ENCODE data around the gene FOXC1. TPM values are rescaled to one million over a fixed set of nuclear protein-coding genes. Genes with fewer than 3 reads are reported as not detected.
A peak's percentile ranks its signal among the peaks of the same experiment; 100 is the strongest.

FOXC1 gene
- total RNA-seq, 4 donors from 2014 or later = 0.92 to 3.9 (median 2.0) TPM

GRCh38 chr6:1624851-1625781, 15.4 kb downstream of the FOXC1 start:
- DNase-seq = no peak
- Histone ChIP-seq H3K9me3 (no peaks in the 10 kb centered on the region), H3K4me3 (peak overlapping the region; percentile 62 to 83 (median 68)), H3K27me3 (peaks cover 63 to 78% (median 74%) of the 10 kb centered on the region in 3 donors), H3K27ac (peak overlapping the region in 3 of 4 donors; percentile 44 to 67 (median 58)), H3K4me1 (peaks cover 4 to 9% of the 10 kb centered on the region in 2 donors), H3K36me3 (no peaks in the 10 kb centered on the region)
- ATAC-seq = peak; percentile 54 to 62
- in situ Hi-C loops (cut with MboI; ENCODE audit: low sequenced_read_pairs in 4 of 4) (loop anchor here in 1 of 4 donors (25.0 kb wide), 1 partner anchor 487 kb away; no protein-coding TSS in a partner anchor), intact Hi-C loops (cut with DNase I; ENCODE audit: low total_unique reads) (no loop called here)
- TF ChIP-seq CTCF (IDR thresholded peaks at IDR 0.05 in 4 of 5, conservative IDR thresholded peaks at IDR 0.05 in 1 of 5) = no peak
- TF ChIP-seq POLR2A (IDR thresholded peaks at IDR 0.05) = no peak

GRCh38 chr6:1625794-1626435, 16.2 kb downstream of the FOXC1 start:
- Histone ChIP-seq H3K27me3 (peaks cover 55 to 70% (median 66%) of the 10 kb centered on the region in 3 donors), H3K36me3 (no peaks in the 10 kb centered on the region), H3K27ac (no peak overlapping the region), H3K4me1 (peaks cover 4 to 9% of the 10 kb centered on the region in 2 donors), H3K4me3 (peak overlapping the region in 1 of 4 donors; percentile 67), H3K9me3 (no peaks in the 10 kb centered on the region)
- TF ChIP-seq CTCF (IDR thresholded peaks at IDR 0.05 in 4 of 5, conservative IDR thresholded peaks at IDR 0.05 in 1 of 5) = no peak
- TF ChIP-seq POLR2A (IDR thresholded peaks at IDR 0.05) = no peak
- DNase-seq = no peak
- no peak for ATAC-seq
- intact Hi-C loops (cut with DNase I; ENCODE audit: low total_unique reads) = no loop called here
- in situ Hi-C loops (cut with MboI; ENCODE audit: low sequenced_read_pairs in 4 of 4) = no loop called here

GRCh38 chr6:1626481-1626880, 16.8 kb downstream of the FOXC1 start:
- Histone ChIP-seq H3K4me3 (no peak overlapping the region), H3K9me3 (no peaks in the 10 kb centered on the region), H3K36me3 (no peaks in the 10 kb centered on the region), H3K4me1 (peaks cover 4 to 9% of the 10 kb centered on the region in 2 donors), H3K27ac (no peak overlapping the region), H3K27me3 (peaks cover 49 to 67% (median 61%) of the 10 kb centered on the region in 3 donors)
- no peak for DNase-seq
- ATAC-seq = no peak
- no peak for TF ChIP-seq POLR2A (IDR thresholded peaks at IDR 0.05)
- in situ Hi-C loops (cut with MboI; ENCODE audit: low sequenced_read_pairs in 4 of 4) = no loop called here
- intact Hi-C loops (cut with DNase I; ENCODE audit: low total_unique reads) = no loop called here

GRCh38 chr6:1627827-1628560, 18.3 kb downstream of the FOXC1 start:
- Histone ChIP-seq H3K4me1 (peaks cover 4 to 9% of the 10 kb centered on the region in 2 donors), H3K9me3 (no peaks in the 10 kb centered on the region), H3K27me3 (peaks cover 46 to 59% (median 54%) of the 10 kb centered on the region in 3 donors), H3K27ac (no peak overlapping the region), H3K4me3 (no peak overlapping the region), H3K36me3 (no peaks in the 10 kb centered on the region)
- intact Hi-C loops (cut with DNase I; ENCODE audit: low total_unique reads) = no loop called here
- DNase-seq (no peak), ATAC-seq (no peak)
- TF ChIP-seq CTCF (IDR thresholded peaks at IDR 0.05 in 4 of 5, conservative IDR thresholded peaks at IDR 0.05 in 1 of 5) (no peak), POLR2A (IDR thresholded peaks at IDR 0.05) (no peak)
- in situ Hi-C loops (cut with MboI; ENCODE audit: low sequenced_read_pairs in 4 of 4) = no loop called here
